Tibial artery (tissue), 4 donors: ENCODE data around the gene IFNA2.

Experiments used
- DNase-seq, 2 donors: peaks; one replicate each; pipeline ENCODE4 v3.0.0-alpha.2; 2019
- H3K27ac ChIP-seq, 2 donors: fragments of 200-600 bp; sonication (generic) in 1 of 2; 1 replicate in 1 of 2; 2 replicates in 1 of 2; pipeline ENCODE4 v1.5.1; 2018 to 2019; ENCODE audit warnings: mild to moderate bottlenecking in 1 of 2
- H3K27me3 ChIP-seq, 2 donors: fragments of 200-600 bp; sonication (generic) in 1 of 2; one replicate each; pipeline versions ENCODE4 v1.5.1 to v1.6.0; 2016 to 2019
- H3K36me3 ChIP-seq, 3 donors: fragments of 200-600 bp; sonication (generic) in 2 of 3; one replicate each; pipeline ENCODE4 v1.5.1; 2016 to 2019; ENCODE audit warnings: mild to moderate bottlenecking in 2 of 3
- H3K4me1 ChIP-seq, 4 donors: fragments of 200-600 bp; sonication (generic) in 2 of 4; 1 replicate in 3 of 4; 2 replicates in 1 of 4; pipeline ENCODE4 v1.5.1; 2016 to 2019
- H3K4me3 ChIP-seq, 2 donors: fragments of 200-600 bp; sonication (generic) in 1 of 2; 1 replicate in 1 of 2; 2 replicates in 1 of 2; pipeline ENCODE4 v1.5.1; 2018 to 2019; ENCODE audit warnings: mild to moderate bottlenecking in 2 of 2
- H3K9me3 ChIP-seq, 3 donors: fragments of 200-600 bp; sonication (generic) in 1 of 3; one replicate each; pipeline ENCODE4 v1.5.1; 2016 to 2019
- intact Hi-C: fragments of 100-400 bp; cut with DNase I; formaldehyde crosslinking; loops from one replicate; pipeline ENCODE4 v1.15.0; 2023; ENCODE audit warnings: low total_unique reads
- TF ChIP-seq, protein P1 (sequence below), 2 experiments: fragments of 200-600 bp in 1 of 2; fragments of 450-650 bp in 1 of 2; IDR thresholded peaks; one replicate each; pipeline ENCODE4 v1.5.1; 2017 to 2019; ENCODE audit warnings: antibody characterized with exemption in 2 of 2, mild to moderate bottlenecking in 1 of 2, moderate library complexity in 1 of 2

IFNA2 gene

DNA sequence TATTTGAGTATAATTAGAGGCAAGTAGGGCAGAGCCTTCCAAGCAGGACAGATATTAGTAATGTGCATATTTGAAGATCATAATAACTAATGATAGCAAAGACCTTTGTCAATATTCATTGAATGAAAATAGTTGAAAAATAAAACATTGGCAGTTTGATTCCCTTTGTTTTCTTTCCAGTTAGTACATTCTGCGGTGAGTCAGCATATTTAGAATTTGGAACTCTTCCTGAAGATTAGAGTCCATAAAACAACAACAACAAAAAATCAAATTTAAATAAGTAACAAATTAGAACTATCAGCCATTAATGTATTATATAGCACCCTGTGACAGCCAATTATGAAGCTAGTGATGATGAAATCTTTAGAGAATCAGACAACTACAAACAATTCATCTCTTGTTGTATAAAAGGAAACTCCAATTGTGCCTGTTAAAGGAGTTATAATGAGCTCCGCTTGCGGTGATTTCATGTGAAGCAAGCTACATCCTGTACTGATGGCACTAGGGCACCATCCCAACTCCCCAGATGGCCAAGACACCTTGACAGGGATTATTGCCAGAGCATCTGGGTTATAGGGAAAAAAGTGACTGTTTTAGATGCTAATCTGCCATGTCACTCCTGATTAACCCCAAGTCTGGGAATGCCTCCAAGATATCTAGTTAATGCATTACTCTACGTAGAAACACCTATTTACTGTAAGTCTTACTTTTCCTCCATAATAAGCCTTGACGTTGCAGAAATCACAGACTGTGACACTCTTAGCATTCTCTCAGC lies 30.5 kb upstream of the IFNA2 start:
- Histone ChIP-seq H3K4me1 (no peaks in the 10 kb centered on the region), H3K27me3 (no peaks in the 10 kb centered on the region), H3K36me3 (no peaks in the 10 kb centered on the region), H3K27ac (no peak overlapping the region), H3K4me3 (no peak overlapping the region), H3K9me3 (no peaks in the 10 kb centered on the region)
- intact Hi-C loops = no loop called here
- no peak for DNase-seq
- TF ChIP-seq, protein P1, sequence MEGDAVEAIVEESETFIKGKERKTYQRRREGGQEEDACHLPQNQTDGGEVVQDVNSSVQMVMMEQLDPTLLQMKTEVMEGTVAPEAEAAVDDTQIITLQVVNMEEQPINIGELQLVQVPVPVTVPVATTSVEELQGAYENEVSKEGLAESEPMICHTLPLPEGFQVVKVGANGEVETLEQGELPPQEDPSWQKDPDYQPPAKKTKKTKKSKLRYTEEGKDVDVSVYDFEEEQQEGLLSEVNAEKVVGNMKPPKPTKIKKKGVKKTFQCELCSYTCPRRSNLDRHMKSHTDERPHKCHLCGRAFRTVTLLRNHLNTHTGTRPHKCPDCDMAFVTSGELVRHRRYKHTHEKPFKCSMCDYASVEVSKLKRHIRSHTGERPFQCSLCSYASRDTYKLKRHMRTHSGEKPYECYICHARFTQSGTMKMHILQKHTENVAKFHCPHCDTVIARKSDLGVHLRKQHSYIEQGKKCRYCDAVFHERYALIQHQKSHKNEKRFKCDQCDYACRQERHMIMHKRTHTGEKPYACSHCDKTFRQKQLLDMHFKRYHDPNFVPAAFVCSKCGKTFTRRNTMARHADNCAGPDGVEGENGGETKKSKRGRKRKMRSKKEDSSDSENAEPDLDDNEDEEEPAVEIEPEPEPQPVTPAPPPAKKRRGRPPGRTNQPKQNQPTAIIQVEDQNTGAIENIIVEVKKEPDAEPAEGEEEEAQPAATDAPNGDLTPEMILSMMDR (IDR thresholded peaks at IDR 0.05) = no peak

DNA sequence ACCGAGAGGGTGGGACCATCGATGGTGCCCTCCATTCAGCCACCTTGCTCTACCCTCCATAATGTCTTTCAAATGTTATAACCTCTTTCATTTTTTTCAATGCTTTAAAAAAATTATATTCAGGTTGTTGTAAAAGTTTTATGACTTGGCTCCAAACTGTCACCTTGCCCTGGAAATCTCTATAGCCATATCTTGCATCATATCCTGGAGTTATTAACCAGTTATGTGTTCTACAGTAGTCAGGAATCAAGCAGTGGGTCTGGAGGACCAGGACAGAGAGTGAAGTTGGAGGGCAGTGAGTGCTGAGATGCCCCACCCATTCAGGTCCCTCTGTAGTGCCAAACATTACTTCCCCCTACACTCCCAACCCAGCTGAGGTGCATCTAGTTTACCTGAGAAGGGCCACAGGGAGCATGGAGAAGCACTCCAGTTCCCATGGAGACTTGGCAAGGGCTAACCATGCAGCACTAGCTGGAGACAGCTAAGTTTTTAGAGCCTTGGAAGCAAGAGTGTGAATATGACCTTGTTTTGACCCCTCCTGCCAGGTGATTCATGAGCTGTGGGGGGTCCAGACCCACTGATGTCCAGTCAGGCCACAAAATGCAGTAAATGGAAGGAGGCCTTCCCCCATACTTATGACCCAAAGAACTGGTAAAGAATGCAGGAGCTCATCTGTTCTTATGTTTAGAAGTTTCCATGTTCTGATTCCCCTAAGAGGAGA lies 29.2 kb upstream of the IFNA2 start:
- no peak overlapping the region for H3K4me3 ChIP-seq
- no peaks in the 10 kb centered on the region for H3K9me3 ChIP-seq
- H3K27me3 ChIP-seq = no peaks in the 10 kb centered on the region
- H3K27ac ChIP-seq = no peak overlapping the region
- DNase-seq = no peak
- TF ChIP-seq, protein P1 (IDR thresholded peaks at IDR 0.05) = no peak
- no peaks in the 10 kb centered on the region for H3K4me1 ChIP-seq
- intact Hi-C loops = no loop called here
- no peaks in the 10 kb centered on the region for H3K36me3 ChIP-seq

DNA sequence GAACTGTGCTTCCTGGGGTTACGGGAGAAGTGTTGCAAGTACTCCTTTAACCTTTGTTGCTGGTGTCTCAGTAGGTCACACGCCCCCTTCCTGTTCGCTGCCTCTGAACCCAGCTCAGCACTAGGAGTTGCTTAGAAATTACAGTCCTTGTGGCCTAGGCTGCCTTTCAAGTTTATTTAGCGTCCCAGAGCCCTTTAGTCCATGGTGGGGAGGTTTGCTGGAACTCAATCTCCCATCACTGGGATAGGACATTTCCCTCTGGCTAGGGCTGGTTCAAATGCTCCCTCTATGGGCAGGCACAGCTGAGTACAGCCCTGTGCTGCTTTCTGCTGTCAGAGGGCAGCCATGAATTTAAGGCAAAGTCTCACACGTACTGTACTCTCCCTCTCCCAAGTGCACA lies 28.4 kb upstream of the IFNA2 start:
- H3K4me3 ChIP-seq = no peak overlapping the region

DNA sequence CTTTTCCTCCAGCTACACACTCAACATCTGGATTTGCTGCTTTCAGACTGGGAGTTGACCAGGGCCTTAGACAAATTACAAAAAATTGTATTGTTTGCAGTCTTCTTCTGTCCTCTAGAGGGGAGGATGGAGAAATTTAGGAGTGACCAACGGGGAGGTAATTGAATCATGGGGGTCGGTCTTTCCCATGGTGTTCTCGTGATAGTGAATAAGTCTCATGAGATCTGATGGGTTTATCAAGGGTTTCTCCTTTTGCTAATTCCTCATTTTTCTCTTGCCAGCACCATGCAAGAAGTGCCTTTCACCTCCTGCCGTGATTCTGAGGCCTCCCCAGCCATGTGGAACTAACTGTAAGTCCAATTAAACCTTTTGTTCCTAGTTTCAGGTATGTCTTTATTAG lies 28.0 kb upstream of the IFNA2 start:
- DNase-seq = no peak
- H3K36me3 ChIP-seq = no peaks in the 10 kb centered on the region
- no peak overlapping the region for H3K4me3 ChIP-seq
- H3K27ac ChIP-seq = no peak overlapping the region
- intact Hi-C loops = no loop called here
- TF ChIP-seq, protein P1 (IDR thresholded peaks at IDR 0.05) = no peak
- H3K27me3 ChIP-seq = no peaks in the 10 kb centered on the region
- H3K4me1 ChIP-seq = no peaks in the 10 kb centered on the region
- no peaks in the 10 kb centered on the region for H3K9me3 ChIP-seq

More for the DNA sequence above, 28.4 kb upstream of the IFNA2 start:
- Histone ChIP-seq H3K9me3 (no peaks in the 10 kb centered on the region), H3K36me3 (no peaks in the 10 kb centered on the region), H3K4me1 (no peaks in the 10 kb centered on the region), H3K27me3 (no peaks in the 10 kb centered on the region), H3K27ac (no peak overlapping the region)
- TF ChIP-seq, protein P1 (IDR thresholded peaks at IDR 0.05) = no peak
- no peak for DNase-seq
- intact Hi-C loops = no loop called here

DNA sequence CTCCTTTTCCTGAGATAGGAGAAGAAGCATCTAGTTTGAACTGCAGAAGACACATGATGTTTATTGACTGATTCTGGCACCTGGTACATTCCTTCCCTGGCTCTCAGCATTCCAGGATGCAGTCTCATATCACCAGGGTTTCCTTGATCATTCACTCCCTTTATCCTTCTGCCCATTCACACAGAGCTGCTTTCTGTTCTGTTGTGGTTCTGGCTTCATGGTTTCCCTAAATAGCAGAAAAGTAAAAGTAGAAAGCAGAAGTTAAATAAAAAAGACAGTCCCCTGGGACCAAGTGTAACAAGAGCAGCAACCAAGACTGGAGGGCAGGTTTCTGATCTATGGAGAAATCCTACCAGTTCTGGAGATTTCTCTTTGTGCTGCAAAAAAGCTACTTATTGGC lies 26.9 kb upstream of the IFNA2 start:
- TF ChIP-seq, protein P1 (IDR thresholded peaks at IDR 0.05) = no peak
- H3K4me1 ChIP-seq = no peaks in the 10 kb centered on the region
- H3K9me3 ChIP-seq = no peaks in the 10 kb centered on the region
- intact Hi-C loops = no loop called here
- no peak overlapping the region for H3K4me3 ChIP-seq
- no peak for DNase-seq
- H3K27ac ChIP-seq = no peak overlapping the region
- H3K36me3 ChIP-seq = no peaks in the 10 kb centered on the region
- no peaks in the 10 kb centered on the region for H3K27me3 ChIP-seq
